Tibial artery (tissue), 4 donors: Measurements from ENCODE around the gene SERPINA3.

Experiments used
- DNase-seq, 2 donors: peaks; one replicate each; pipeline ENCODE4 v3.0.0-alpha.2; 2019
- H3K27ac ChIP-seq, 2 donors: fragments of 200-600 bp; sonication (generic) in 1 of 2; 1 replicate in 1 of 2; 2 replicates in 1 of 2; pipeline ENCODE4 v1.5.1; 2018 to 2019; ENCODE audit warnings: mild to moderate bottlenecking in 1 of 2
- H3K27me3 ChIP-seq, 2 donors: fragments of 200-600 bp; sonication (generic) in 1 of 2; one replicate each; pipeline versions ENCODE4 v1.5.1 to v1.6.0; 2016 to 2019
- H3K36me3 ChIP-seq, 3 donors: fragments of 200-600 bp; sonication (generic) in 2 of 3; one replicate each; pipeline ENCODE4 v1.5.1; 2016 to 2019; ENCODE audit warnings: mild to moderate bottlenecking in 2 of 3
- H3K4me1 ChIP-seq, 4 donors: fragments of 200-600 bp; sonication (generic) in 2 of 4; 1 replicate in 3 of 4; 2 replicates in 1 of 4; pipeline ENCODE4 v1.5.1; 2016 to 2019
- H3K4me3 ChIP-seq, 2 donors: fragments of 200-600 bp; sonication (generic) in 1 of 2; 1 replicate in 1 of 2; 2 replicates in 1 of 2; pipeline ENCODE4 v1.5.1; 2018 to 2019; ENCODE audit warnings: mild to moderate bottlenecking in 2 of 2
- H3K9me3 ChIP-seq, 3 donors: fragments of 200-600 bp; sonication (generic) in 1 of 3; one replicate each; pipeline ENCODE4 v1.5.1; 2016 to 2019
- intact Hi-C: fragments of 100-400 bp; cut with DNase I; formaldehyde crosslinking; loops from one replicate; pipeline ENCODE4 v1.15.0; 2023; ENCODE audit warnings: low total_unique reads
- TF ChIP-seq, protein P1 (sequence below), 2 experiments: fragments of 200-600 bp in 1 of 2; fragments of 450-650 bp in 1 of 2; IDR thresholded peaks; one replicate each; pipeline ENCODE4 v1.5.1; 2017 to 2019; ENCODE audit warnings: antibody characterized with exemption in 2 of 2, mild to moderate bottlenecking in 1 of 2, moderate library complexity in 1 of 2

SERPINA3 gene

GRCh38 chr14:94612174-94612573 lies at the start of gene SERPINA3:
Gene SERPINA3, plus strand, starts transcription at chr14:94612391. Its CDS starts 2,051 bp downstream, at chr14:94614442.
- peak in 1 of 2 donors; percentile 35 for DNase-seq
- intact Hi-C loops: no loop called here
- H3K4me3 ChIP-seq: peak within 1 kb of the TSS in 1 of 2 donors; percentile 14
- no peaks in the 10 kb centered on the region for H3K27me3 ChIP-seq
- H3K9me3 ChIP-seq: peaks cover 0 to 6% (median 3%) of the 10 kb centered on the region in 3 donors
- H3K36me3 ChIP-seq: peaks cover 0 to 15% (median 11%) of the 10 kb centered on the region in 3 donors
- H3K4me1 ChIP-seq: peaks cover 0 to 4% (median 0%) of the 10 kb centered on the region in 4 donors
- peak within 1 kb of the TSS in 1 of 2 donors; percentile 9 for H3K27ac ChIP-seq
- TF ChIP-seq, protein P1, sequence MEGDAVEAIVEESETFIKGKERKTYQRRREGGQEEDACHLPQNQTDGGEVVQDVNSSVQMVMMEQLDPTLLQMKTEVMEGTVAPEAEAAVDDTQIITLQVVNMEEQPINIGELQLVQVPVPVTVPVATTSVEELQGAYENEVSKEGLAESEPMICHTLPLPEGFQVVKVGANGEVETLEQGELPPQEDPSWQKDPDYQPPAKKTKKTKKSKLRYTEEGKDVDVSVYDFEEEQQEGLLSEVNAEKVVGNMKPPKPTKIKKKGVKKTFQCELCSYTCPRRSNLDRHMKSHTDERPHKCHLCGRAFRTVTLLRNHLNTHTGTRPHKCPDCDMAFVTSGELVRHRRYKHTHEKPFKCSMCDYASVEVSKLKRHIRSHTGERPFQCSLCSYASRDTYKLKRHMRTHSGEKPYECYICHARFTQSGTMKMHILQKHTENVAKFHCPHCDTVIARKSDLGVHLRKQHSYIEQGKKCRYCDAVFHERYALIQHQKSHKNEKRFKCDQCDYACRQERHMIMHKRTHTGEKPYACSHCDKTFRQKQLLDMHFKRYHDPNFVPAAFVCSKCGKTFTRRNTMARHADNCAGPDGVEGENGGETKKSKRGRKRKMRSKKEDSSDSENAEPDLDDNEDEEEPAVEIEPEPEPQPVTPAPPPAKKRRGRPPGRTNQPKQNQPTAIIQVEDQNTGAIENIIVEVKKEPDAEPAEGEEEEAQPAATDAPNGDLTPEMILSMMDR (IDR thresholded peaks at IDR 0.05): no peak

- no peaks in the 10 kb centered on the region for H3K36me3 ChIP-seq
- H3K4me3 ChIP-seq: no peak overlapping the region
- TF ChIP-seq, protein P1 (IDR thresholded peaks at IDR 0.05): no peak
- no peaks in the 10 kb centered on the region for H3K9me3 ChIP-seq
- no peak overlapping the region for H3K27ac ChIP-seq
- no peaks in the 10 kb centered on the region for H3K4me1 ChIP-seq
- intact Hi-C loops: no loop called here
- peak in 1 of 2 donors; percentile 43 for DNase-seq
- no peaks in the 10 kb centered on the region for H3K27me3 ChIP-seq
Observed at GRCh38 chr14:94562941-94563883, 49.0 kb upstream of the SERPINA3 start.

DNA sequence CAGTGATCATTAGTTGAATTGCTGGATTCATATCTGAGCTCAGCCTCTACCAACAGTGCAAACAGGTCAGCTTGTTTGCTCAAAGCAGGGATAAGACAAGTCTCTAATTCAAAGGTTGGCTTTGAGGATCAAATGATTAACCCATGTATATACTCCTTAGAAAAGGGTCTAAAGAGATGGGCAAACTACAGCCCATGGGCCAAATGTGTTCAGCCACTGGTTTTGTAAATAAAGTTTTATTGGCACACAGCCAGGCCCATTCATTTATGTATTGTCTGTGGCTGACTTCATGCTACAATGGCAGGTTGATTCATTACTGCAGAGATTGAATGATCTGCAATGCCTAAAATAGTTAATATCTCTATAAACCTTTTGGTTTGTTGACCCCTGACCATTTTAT lies 47.8 kb upstream of the SERPINA3 start:
- Histone ChIP-seq H3K4me3 (no peak overlapping the region), H3K27me3 (no peaks in the 10 kb centered on the region), H3K4me1 (no peaks in the 10 kb centered on the region), H3K9me3 (no peaks in the 10 kb centered on the region), H3K27ac (no peak overlapping the region), H3K36me3 (no peaks in the 10 kb centered on the region)
- TF ChIP-seq, protein P1 (IDR thresholded peaks at IDR 0.05): no peak
- no peak for DNase-seq
- intact Hi-C loops: no loop called here

DNA sequence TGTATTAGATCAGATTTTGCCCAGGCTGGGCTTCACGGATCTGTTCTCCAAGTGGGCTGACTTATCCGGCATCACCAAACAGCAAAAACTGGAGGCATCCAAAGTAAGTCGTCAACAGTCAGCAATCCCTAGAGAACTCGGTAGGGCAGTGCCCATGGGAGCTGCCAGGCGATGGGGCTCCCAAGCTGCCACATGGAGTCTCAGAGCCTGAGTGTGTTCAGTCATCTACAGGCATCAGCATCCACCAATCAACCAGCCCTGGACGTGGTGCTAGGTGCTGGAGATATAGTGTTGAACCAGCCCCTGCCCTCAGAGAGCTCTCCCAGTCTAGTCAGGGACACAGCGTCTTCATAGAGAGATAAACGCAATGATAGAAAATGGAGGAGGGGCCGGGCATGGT lies 44.0 kb upstream of the SERPINA3 start:
- H3K27me3 ChIP-seq: no peaks in the 10 kb centered on the region
- intact Hi-C loops: no loop called here
- H3K9me3 ChIP-seq: no peaks in the 10 kb centered on the region
- peaks cover 0 to 12% (median 5%) of the 10 kb centered on the region in 4 donors for H3K4me1 ChIP-seq
- peak in 1 of 2 donors; percentile 51 for DNase-seq
- H3K36me3 ChIP-seq: no peaks in the 10 kb centered on the region
- no peak overlapping the region for H3K27ac ChIP-seq
- TF ChIP-seq, protein P1 (IDR thresholded peaks at IDR 0.05): no peak
- H3K4me3 ChIP-seq: no peak overlapping the region

DNA sequence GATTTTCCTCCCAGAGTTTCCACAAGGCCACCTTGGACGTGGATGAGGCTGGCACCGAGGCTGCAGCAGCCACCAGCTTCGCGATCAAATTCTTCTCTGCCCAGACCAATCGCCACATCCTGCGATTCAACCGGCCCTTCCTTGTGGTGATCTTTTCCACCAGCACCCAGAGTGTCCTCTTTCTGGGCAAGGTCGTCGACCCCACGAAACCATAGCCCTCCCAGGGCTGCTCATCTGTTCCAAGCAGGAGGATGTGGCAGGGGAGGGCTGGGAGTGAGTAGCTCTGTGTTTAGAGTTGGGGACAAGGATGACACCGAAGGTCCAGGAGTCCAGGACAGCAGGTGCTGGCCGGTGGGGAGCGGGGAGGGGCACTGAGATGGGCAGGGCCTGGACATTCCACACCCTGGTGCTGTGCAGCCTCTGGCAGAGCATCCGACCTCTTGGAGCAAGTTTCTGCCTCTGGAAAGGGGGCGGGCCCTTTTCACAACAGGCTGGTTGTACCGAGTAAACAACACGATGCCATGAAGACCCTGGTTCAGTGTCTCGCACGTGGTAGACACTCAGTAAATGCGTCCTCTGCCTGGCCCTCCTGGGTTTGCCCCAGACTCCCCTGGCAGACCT lies 42.7 kb upstream of the SERPINA3 start:
- intact Hi-C loops: no loop called here
- Histone ChIP-seq H3K9me3 (no peaks in the 10 kb centered on the region), H3K27ac (no peak overlapping the region), H3K27me3 (no peaks in the 10 kb centered on the region), H3K4me3 (no peak overlapping the region), H3K4me1 (peaks cover 0 to 12% (median 5%) of the 10 kb centered on the region in 4 donors), H3K36me3 (no peaks in the 10 kb centered on the region)
- DNase-seq: peak in 1 of 2 donors; percentile 64
- TF ChIP-seq, protein P1 (IDR thresholded peaks at IDR 0.05): no peak
